Measurements from ENCODE around the gene CHD9NB. TPM values are rescaled to one million over a fixed set of nuclear protein-coding genes. Genes with fewer than 3 reads are reported as not detected.

Gene CHD9NB
- 1.6 and 1.8 TPM in 2 replicates for total RNA-seq

GRCh38 chr16:53052519-53053501 is at the start of gene CHD9NB:
CHD9NB (minus strand) TSS chr16:53052897; CDS start chr16:53044158, 8,739 bp downstream.

GRCh38 chr16:53054670-53055485 is 2.2 kb upstream of the CHD9NB start, which contains the start of gene CHD9:
CHD9 (plus strand) TSS chr16:53054991; CDS start chr16:53156090, 101,099 bp downstream.

Other genes with a start within 250 kb of the CHD9NB start
- 48.6 and 69.3 TPM in 2 replicates for gene CHD9, start 2.1 kb upstream of the CHD9NB start, total RNA-seq